HL-60/S4 (cell line): Measurements from ENCODE around the gene UBE3D.
"Not testable (repeated sequence)": the region's sequence is repeated elsewhere in the genome, so short reads cannot be mapped to it uniquely, and the experiment has no call there.

ENCODE experiments used
- in situ Hi-C: fragments of 300-500 bp; cut with MboI; formaldehyde crosslinking; loops from 2 replicates; pipeline ENCODE4 v1.14.3; 2022; ENCODE audit warnings: low sequenced_read_pairs

The UBE3D gene

GRCh38 chr6:82921258-82921657 is 144.4 kb downstream of the UBE3D start:
- in situ Hi-C loops = no loop called here

- in situ Hi-C loops = no loop called here
These were observed 148.1 kb downstream of the UBE3D start for GRCh38 chr6:82917346-82918064.

GRCh38 chr6:82915666-82916065 is 150.0 kb downstream of the UBE3D start:
- in situ Hi-C loops = no loop called here

GRCh38 chr6:82914511-82914910 is 151.1 kb downstream of the UBE3D start:
- in situ Hi-C loops = no loop called here

GRCh38 chr6:82910820-82911219 is 154.8 kb downstream of the UBE3D start:
- in situ Hi-C loops = no loop called here

- in situ Hi-C loops = no loop called here
These were observed 155.2 kb downstream of the UBE3D start for GRCh38 chr6:82910395-82910794.

- in situ Hi-C loops = no loop called here
These were observed 156.1 kb downstream of the UBE3D start for GRCh38 chr6:82909551-82909950.

- in situ Hi-C loops = no loop called here
These were observed 157.0 kb downstream of the UBE3D start for GRCh38 chr6:82908661-82909060.

GRCh38 chr6:82906951-82907350 is 158.7 kb downstream of the UBE3D start:
- in situ Hi-C loops = no loop called here

- in situ Hi-C loops = no loop called here
These were observed 159.2 kb downstream of the UBE3D start for GRCh38 chr6:82906489-82906888.

- in situ Hi-C loops = no loop called here
These were observed 160.8 kb downstream of the UBE3D start for GRCh38 chr6:82904860-82905259.

GRCh38 chr6:82904257-82904656 is 161.4 kb downstream of the UBE3D start:
- in situ Hi-C loops = no loop called here

- in situ Hi-C loops = no loop called here
These were observed 163.4 kb downstream of the UBE3D start for GRCh38 chr6:82902290-82902689.

- in situ Hi-C loops = no loop called here
These were observed 170.9 kb downstream of the UBE3D start for GRCh38 chr6:82894653-82895259.

GRCh38 chr6:82893889-82894652 is 171.6 kb downstream of the UBE3D start:
- in situ Hi-C loops = no loop called here

GRCh38 chr6:82891503-82891902 is 174.1 kb downstream of the UBE3D start:
- in situ Hi-C loops = not testable (repeated sequence)

GRCh38 chr6:82891076-82891475 is 174.6 kb downstream of the UBE3D start:
- in situ Hi-C loops = no loop called here

GRCh38 chr6:82890240-82890639 is 175.4 kb downstream of the UBE3D start:
- in situ Hi-C loops = no loop called here

GRCh38 chr6:82889143-82889542 is 176.5 kb downstream of the UBE3D start:
- in situ Hi-C loops = no loop called here

GRCh38 chr6:82882363-82883023 is 183.1 kb downstream of the UBE3D start:
- in situ Hi-C loops = no loop called here

GRCh38 chr6:82881519-82881918 is 184.1 kb downstream of the UBE3D start:
- in situ Hi-C loops = no loop called here
